Measurements from ENCODE around the gene CAPN5.
A peak's percentile ranks its signal among the peaks of the same experiment; 100 is the strongest.

CAPN5 gene

GRCh38 chr11:77138106-77138649 lies 71.4 kb downstream of the CAPN5 start:
- no peak for DNase-seq

- no peak for DNase-seq
These were observed 72.4 kb downstream of the CAPN5 start for GRCh38 chr11:77139201-77139600.

- no peak for DNase-seq
These were observed 73.6 kb downstream of the CAPN5 start for GRCh38 chr11:77140231-77140851.

- DNase-seq, result no peak
These were observed 74.3 kb downstream of the CAPN5 start for GRCh38 chr11:77141034-77141433.

GRCh38 chr11:77141475-77141874 lies 74.7 kb downstream of the CAPN5 start:
- no peak for DNase-seq

GRCh38 chr11:77142091-77142975 lies 75.6 kb downstream of the CAPN5 start:
- no peak for DNase-seq

DNA sequence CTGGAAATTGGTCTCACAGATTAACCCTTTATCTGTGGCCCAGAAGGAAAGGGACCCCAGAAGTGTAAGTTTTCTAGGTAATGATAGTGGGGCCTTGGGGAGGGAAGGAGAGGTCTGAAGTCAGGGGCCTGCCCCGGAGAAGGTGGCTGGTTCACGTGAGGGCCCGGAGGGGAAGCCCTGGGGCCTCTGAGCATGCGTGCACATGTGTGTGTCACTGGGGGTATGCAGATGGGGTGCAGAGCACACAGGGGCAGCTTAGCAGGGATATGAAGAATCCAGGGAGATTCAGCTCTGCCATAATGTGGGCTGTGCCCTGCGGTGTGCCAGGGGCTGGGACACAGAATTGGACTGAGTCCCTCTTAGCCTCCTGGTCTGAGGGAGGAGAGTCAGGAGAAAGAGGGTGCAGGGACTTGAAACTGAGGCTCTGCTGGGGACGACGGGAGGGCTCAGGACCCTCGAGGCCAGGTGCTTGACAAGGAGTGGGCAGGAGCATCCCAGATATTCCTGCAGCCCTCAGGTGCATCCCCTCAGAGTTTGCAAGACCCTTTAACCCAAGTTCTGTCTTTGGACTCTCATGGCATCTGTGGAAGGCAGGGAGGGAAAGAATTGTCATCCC lies 76.7 kb downstream of the CAPN5 start:
- no peak for DNase-seq

DNA sequence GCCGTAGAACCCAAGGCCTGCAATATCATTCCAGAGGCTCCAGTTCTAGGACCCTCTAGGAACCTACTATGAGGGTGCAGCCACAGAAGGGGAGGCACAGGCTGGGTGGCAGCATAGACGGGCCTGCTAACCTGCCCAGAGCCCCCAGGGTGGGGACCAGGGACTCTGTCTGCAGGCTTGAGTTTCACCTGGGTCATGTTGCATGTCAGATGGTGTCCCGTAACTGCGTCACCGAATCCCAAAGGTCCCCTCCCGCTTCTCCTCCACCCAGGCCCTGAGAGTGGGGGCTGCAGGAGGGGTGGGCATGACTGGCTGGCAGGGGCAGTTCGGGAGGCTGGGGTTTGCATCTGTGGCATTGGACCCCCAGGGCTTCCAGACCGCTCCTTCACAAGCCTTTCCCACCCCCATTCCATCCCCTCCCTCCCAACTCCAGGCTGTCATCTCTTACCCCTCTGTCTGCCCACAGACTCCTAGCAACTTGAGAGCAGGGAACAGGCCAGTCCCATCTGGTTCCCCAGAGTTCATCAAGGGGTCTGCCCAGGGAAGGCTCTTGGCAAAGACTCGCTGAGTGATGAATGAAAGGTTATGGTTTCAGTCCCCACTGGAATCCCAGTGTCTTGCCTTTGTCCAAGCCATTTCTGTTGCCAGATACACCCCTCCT lies 77.6 kb downstream of the CAPN5 start:
- DNase-seq, result no peak

DNA sequence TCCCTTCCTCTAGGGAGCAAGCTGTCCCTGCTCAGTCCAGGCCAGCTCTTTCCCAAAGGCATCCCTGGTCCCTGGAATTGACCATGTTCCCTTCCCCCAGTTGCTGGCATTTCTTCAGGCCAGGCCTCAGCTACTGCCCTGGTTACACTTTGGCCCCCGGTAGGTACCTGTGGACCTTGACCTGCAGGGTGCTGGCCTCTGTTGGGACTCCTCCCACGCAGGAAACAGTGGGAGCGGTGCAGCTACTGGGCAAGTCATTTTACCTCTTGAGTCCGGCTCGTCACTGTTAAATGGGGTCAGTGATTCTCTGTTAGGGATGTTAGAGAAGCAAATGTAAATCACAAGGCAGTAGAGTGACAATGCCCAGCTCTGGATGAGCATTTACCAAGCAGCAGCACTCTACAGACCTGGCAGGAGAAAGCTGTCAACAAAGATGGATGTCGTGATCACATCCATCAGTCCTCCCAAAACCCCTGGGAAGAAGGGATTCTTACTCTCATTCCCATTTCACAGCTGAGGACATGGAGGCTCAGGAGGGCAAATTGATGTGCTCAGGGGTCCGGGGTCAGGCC lies 78.2 kb downstream of the CAPN5 start:
- no peak for DNase-seq

DNA sequence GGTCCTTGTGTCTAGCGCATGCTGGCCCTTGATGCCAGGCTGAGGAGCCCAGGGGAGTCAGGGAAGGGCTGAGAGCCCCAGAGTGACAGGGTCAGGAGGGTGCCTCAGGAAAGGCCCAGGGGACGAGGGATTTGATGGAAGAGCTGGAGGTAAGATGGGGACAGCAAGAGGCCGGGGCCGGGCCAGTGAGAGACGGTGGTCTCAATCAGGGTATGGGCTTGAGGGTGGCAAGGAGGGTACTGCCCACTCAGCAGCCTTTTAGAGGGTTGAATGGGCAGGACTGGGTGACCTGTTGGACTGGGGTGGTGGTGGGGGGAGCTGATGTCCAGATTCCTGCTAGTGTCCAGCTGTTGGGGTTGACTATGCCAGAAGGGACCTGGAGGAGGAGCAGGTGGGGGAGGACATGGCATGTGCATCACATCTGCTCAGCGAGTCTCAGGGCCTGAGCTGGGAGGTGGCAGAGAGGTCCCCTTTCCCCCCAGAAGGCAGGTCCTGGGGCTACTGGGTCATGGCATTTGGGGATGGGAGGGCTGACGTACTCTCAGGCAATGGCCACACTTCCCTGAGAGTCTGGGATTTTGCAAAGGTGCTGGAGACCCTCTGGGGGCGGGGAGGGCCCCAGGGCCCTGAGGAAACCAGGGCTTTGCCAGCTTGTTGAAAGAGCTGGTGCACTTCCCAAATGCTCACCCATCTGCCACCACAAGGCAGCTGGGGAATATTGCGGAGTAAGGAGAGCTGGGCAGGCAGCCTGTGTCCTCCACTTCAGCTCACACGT lies 79.7 kb downstream of the CAPN5 start:
- DNase-seq, result peak; percentile 65

DNA sequence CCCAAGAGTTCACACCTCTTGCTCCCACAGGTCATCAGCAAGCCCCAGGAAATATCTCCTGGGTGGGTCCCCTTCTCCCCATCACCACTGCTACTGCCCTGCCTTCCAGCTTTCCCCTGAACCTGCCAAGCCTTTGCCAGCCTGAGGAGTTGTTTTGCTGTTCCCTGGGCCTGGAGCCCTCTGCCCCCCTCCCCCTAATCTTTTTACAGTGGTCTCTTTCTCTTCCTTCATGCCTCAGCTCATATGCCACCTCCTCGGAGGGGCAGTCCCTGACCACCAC lies 80.2 kb downstream of the CAPN5 start:
- DNase-seq, result no peak

- DNase-seq, result peak; percentile 93
These were observed 81.0 kb downstream of the CAPN5 start for GRCh38 chr11:77147668-77148321.

DNA sequence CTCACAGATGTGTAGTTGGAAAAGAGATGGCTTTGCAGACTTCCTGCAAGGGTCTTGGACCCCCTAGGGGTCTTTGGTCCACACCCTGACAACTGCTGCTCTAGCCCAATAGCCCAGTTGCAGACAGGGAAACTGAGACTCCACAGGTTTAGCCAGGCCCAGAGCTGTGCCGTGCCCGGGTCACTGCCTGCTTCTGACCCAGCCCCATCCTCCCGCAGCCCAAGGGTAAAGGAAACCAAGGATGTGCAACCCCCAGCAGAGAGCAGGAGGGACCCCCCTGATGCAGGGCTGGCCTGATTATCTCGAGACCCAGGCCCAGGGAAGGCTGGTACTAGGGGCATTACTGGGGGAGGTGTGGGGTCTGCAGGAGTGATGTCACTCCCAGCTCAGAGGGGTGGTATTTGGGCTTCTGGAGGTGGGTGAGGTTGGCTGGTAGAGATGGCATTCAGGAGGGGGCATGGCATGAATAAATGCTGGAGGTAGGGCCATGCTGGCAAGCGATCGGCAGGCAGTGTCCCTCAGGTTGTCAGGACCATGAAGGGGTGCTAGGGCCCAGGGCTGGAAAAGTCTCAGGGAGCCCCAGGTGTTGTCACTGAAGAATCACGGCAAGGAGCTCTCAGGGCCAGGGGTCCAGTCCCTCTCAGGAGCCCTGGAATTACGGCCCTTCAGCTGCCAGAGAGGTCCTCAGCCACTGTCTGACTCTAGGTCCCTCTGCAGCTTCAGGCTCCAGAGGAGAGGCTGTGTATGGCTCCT lies 82.4 kb downstream of the CAPN5 start:
- no peak for DNase-seq

DNA sequence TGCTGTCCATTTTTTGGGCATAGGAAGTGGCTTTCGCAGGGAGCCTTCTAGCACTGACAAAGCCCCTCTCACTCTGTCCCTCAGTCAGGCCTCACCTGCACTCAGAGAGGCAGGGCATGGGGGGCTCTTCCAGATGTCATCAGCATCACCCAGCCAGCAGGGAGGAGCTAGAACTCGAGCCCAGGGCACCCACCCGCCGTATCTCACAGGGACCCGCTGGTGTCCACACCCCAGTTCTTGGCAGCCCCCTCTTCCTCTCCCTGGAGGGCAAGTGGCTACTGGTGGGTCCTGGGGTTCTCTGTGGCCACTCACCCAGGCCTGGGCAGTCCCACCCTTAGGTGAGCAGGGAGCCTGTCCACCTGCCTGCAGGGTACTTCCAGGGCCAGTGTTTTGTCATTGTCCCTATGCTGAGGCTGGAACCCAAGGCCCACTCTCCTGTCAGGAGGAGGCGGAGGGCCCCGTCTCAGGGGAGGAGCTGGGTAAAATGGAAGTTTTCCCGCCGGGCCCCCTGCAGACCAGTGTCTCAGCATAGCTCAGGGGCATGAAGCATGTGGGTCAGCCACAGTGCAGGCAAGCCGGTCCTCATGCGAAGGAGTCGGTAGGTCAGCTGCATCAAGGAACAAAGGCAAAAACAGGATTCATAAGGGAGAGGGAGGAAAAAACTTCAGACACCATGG lies 83.1 kb downstream of the CAPN5 start:
- DNase-seq, result no peak

GRCh38 chr11:77150836-77151235 lies 84.1 kb downstream of the CAPN5 start:
- DNase-seq, result no peak

- peak; percentile 79 for DNase-seq
These were observed 85.2 kb downstream of the CAPN5 start for GRCh38 chr11:77151804-77152509.

GRCh38 chr11:77152846-77153245 lies 86.1 kb downstream of the CAPN5 start:
- no peak for DNase-seq

- no peak for DNase-seq
These were observed 86.8 kb downstream of the CAPN5 start for GRCh38 chr11:77153276-77154185.
